SU-DHL-6 (cell line): ENCODE results near the gene MAK.

Experiments
- H2AFZ ChIP-seq: fragments of 200-600 bp; sonication (generic); 2 replicates; pipeline ENCODE4 v1.6.1; 2014; ENCODE audit warnings: low read depth, mild to moderate bottlenecking, moderate library complexity, mixed read lengths, antibody characterized with exemption, low read length; ENCODE audit not compliant: severe bottlenecking
- H3F3A ChIP-seq: fragments of 200-600 bp; shearing (Covaris generic); 2 replicates; pipeline ENCODE4 v1.6.0; 2016; ENCODE audit warnings: antibody characterized with exemption, mild to moderate bottlenecking; ENCODE audit not compliant: insufficient read depth
- H3K27ac ChIP-seq: fragments of 200-600 bp; sonication (generic); 2 replicates; pipeline ENCODE4 v1.5.1; 2016; ENCODE audit warnings: low read depth, mild to moderate bottlenecking, low read length, moderate library complexity, mixed read lengths
- H3K27me3 ChIP-seq: fragments of 200-600 bp; sonication (generic), shearing (Covaris generic); 2 replicates; pipeline ENCODE4 v1.6.0; 2014; ENCODE audit warnings: mild to moderate bottlenecking, low read length
- H3K36me3 ChIP-seq: fragments of 200-600 bp; sonication (generic); 2 replicates; pipeline ENCODE4 v1.6.1; 2014; ENCODE audit warnings: mild to moderate bottlenecking, low read length, mixed read lengths
- H3K4me2 ChIP-seq: fragments of 300-600, 200-600 bp; shearing (Covaris generic), sonication (generic); 2 replicates; pipeline ENCODE4 v1.6.0; 2014; ENCODE audit warnings: low read length, low read depth, mild to moderate bottlenecking; ENCODE audit not compliant: poor library complexity, severe bottlenecking
- H3K4me3 ChIP-seq: fragments of 200-600 bp; sonication (generic); 2 replicates; pipeline ENCODE4 v1.5.1; 2014; ENCODE audit warnings: antibody characterized with exemption, low read length, mild to moderate bottlenecking, mixed read lengths; ENCODE audit not compliant: insufficient read depth, poor library complexity, severe bottlenecking
- H3K79me2 ChIP-seq: fragments of 200-600 bp; sonication (generic); 2 replicates; pipeline ENCODE4 v1.6.1; 2014; ENCODE audit warnings: mild to moderate bottlenecking, low read length, moderate library complexity; ENCODE audit not compliant: insufficient read depth
- H3K9ac ChIP-seq: fragments of 200-600 bp; sonication (generic); 2 replicates; pipeline ENCODE4 v1.7.0; 2014; ENCODE audit warnings: mild to moderate bottlenecking, low read length
- H3K9me2 ChIP-seq: fragments of 200-600 bp; sonication (generic); replicated peaks from 2 replicates; pipeline ENCODE4 v1.6.1; 2014; ENCODE audit warnings: low read length; ENCODE audit not compliant: insufficient read depth
- H3K9me3 ChIP-seq: fragments of 200-600 bp; sonication (generic); 2 replicates; pipeline ENCODE4 v1.6.1; 2014; ENCODE audit warnings: low read length, mixed read lengths; ENCODE audit not compliant: insufficient read depth
- H4K20me1 ChIP-seq: fragments of 200-600 bp; sonication (generic); 2 replicates; pipeline ENCODE4 v1.6.1; 2014; ENCODE audit warnings: low read depth, mild to moderate bottlenecking, antibody characterized with exemption, low read length, moderate library complexity, mixed read lengths
- CTCF ChIP-seq: fragments of 200-600 bp; sonication (generic); IDR thresholded peaks from one replicate; pipeline ENCODE4 v1.5.1; 2017; ENCODE audit warnings: antibody characterized with exemption, mild to moderate bottlenecking, low read length, moderate library complexity; ENCODE audit not compliant: insufficient read depth, poor library complexity, severe bottlenecking
- EZH2phosphoT487 ChIP-seq: fragments of 200-600 bp; sonication (generic), shearing (Covaris generic); conservative IDR thresholded peaks from 2 replicates; pipeline ENCODE4 v1.6.1; 2018; ENCODE audit warnings: mild to moderate bottlenecking, antibody characterized with exemption, low read length, moderate library complexity, mixed read lengths

MAK gene

DNA sequence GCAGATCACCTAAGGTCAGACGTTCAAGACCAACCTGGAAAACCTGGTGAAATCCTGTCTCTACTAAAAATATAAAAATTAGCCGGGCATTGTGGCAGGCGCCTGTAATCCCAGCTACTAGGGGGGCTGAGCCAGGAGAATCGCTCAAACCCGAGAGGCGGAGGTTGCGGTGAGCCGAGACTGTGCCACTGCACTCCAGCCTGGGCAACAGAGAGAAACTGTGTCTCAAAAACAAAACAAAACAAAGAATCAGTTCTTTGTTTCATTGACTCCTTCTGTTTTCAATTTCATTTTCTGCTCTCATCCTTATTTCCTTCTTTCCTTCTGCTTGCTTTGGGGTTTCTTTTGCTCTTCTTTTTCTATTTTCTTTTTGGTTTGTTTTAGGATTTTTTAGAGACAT, 124.4 kb downstream of the MAK start:
- Histone ChIP-seq H2AFZ (no peak overlapping the region), H3K9ac (no peak overlapping the region), H3K36me3 (peaks cover 21% of the 10 kb centered on the region; the same call in 1 of the 2 replicates), H4K20me1 (no peaks in the 10 kb centered on the region), H3K79me2 (no peaks in the 10 kb centered on the region), H3K27me3 (no peaks in the 10 kb centered on the region), H3F3A (peaks cover 11% of the 10 kb centered on the region), H3K4me2 (no peak overlapping the region), H3K9me2 (no peaks in the 10 kb centered on the region), H3K27ac (no peak overlapping the region), H3K9me3 (peaks cover 14% of the 10 kb centered on the region), H3K4me3 (no peak overlapping the region)
- no peak for TF ChIP-seq CTCF
- TF ChIP-seq EZH2phosphoT487 = no peak
